ENCODE measurements around the gene CENPC.

GRCh38 chr4:67446811-67447210, 98.5 kb downstream of the CENPC start:
- TF ChIP-seq CTCF (conservative IDR thresholded peaks at IDR 0.05; ENCODE audit: low read depth, low read length) = no peak
- no peak for TF ChIP-seq EZH2 (IDR thresholded peaks at IDR 0.05; ENCODE audit: borderline replicate concordance, low read depth, low read length, poor library complexity, severe bottlenecking)

All from A673 (cell line).